Measurements from ENCODE around the gene GALM.

Gene GALM

DNA sequence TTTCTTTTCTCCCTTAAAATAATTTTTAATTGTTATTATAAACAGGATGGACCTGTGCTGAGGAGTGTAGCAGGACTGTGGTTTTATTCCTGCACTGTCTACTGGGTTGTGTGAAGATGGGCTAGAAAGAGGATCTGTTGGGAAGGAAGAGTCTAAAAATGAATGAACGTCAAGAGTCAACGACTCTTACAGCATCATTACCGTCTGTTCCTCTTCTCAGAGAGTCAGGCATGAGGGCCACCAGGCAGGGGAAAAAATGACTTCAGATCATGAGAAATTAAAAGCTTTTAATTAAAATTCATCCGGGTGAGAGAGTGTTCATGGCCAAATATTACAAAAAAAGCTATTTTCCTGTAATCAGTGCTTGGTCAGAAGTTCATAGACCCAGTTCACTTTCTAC lies 52.7 kb downstream of the GALM start:
- Histone ChIP-seq H3K27me3 (replicated peaks; ENCODE audit: control insufficient read depth, insufficient read depth, low read length, poor library complexity, severe bottlenecking) (no peaks in the 10 kb centered on the region), H3K9me3 (ENCODE audit: control insufficient read depth, low read length) (no peaks in the 10 kb centered on the region), H3K36me3 (ENCODE audit: control insufficient read depth, insufficient read depth, low read length) (peaks cover 3% of the 10 kb centered on the region), H3K4me3 (ENCODE audit: insufficient read depth, low read depth, low read length, poor library complexity, severe bottlenecking) (no peak overlapping the region), H3K4me1 (ENCODE audit: control insufficient read depth, insufficient read depth, low read length, poor library complexity, severe bottlenecking) (peaks cover 18% of the 10 kb centered on the region), H3K27ac (ENCODE audit: insufficient read depth, low read length, poor library complexity, severe bottlenecking) (no peak overlapping the region)
- no peak for DNase-seq

DNA sequence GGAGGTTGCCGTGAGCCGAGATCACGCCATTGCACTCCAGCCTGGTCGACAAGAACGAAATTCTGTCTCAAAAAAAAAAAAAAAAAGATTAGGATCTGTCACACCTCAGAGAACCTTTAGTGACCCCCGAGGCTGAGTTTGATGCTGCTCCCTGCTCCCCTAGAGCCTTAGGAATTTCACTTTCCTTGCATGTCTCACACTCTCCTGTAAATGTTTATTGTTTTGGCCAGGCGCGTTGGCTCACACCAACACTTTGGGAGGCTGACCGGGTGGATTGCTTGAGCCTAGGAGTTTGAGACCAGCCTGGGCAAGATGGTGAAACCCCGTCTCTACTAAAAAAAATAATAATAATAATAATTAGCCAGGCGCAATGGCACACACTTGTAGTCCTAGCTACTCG lies 53.8 kb downstream of the GALM start:
- Histone ChIP-seq H3K36me3 (ENCODE audit: control insufficient read depth, insufficient read depth, low read length) (peaks cover 3% of the 10 kb centered on the region), H3K27ac (ENCODE audit: insufficient read depth, low read length, poor library complexity, severe bottlenecking) (no peak overlapping the region), H3K9me3 (ENCODE audit: control insufficient read depth, low read length) (no peaks in the 10 kb centered on the region), H3K4me3 (ENCODE audit: insufficient read depth, low read depth, low read length, poor library complexity, severe bottlenecking) (no peak overlapping the region), H3K4me1 (ENCODE audit: control insufficient read depth, insufficient read depth, low read length, poor library complexity, severe bottlenecking) (peaks cover 18% of the 10 kb centered on the region), H3K27me3 (replicated peaks; ENCODE audit: control insufficient read depth, insufficient read depth, low read length, poor library complexity, severe bottlenecking) (no peaks in the 10 kb centered on the region)
- DNase-seq = no peak

DNA sequence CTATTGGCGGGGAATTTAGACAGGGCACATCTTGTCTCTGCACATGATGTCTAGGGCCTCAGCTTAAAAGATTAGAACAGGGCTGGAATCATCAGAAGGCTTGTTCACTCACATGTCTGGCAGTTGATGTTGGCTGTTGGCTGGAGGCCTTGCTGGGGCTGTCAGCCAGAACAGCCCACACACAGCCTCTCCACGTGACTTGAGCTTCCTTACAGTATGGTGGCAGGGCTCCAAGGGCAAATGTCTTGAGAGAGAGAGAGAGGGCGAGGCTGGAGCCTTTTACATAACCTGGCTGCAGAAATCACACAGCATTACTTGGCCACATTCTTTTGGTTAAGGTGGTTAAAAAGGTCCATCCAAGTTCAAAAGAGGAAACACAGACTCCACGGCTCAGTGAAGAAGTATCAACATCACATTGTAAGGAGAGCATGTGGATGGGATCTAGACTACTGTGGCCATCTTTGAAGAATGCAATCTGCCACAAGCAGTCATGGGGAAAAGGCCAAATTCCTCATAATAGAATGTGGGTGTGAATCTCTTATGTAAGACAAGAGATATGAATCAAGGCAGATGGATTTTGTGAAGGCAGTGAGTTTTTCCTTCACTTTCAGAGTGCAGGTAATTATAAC lies 54.8 kb downstream of the GALM start:
- no peak for DNase-seq
- H3K4me1 ChIP-seq (ENCODE audit: control insufficient read depth, insufficient read depth, low read length, poor library complexity, severe bottlenecking) = peaks cover 18% of the 10 kb centered on the region
- H3K27me3 ChIP-seq (replicated peaks; ENCODE audit: control insufficient read depth, insufficient read depth, low read length, poor library complexity, severe bottlenecking) = no peaks in the 10 kb centered on the region
- peaks cover 3% of the 10 kb centered on the region for H3K36me3 ChIP-seq (ENCODE audit: control insufficient read depth, insufficient read depth, low read length)
- H3K27ac ChIP-seq (ENCODE audit: insufficient read depth, low read length, poor library complexity, severe bottlenecking) = no peak overlapping the region
- no peak overlapping the region for H3K4me3 ChIP-seq (ENCODE audit: insufficient read depth, low read depth, low read length, poor library complexity, severe bottlenecking)
- H3K9me3 ChIP-seq (ENCODE audit: control insufficient read depth, low read length) = no peaks in the 10 kb centered on the region

DNA sequence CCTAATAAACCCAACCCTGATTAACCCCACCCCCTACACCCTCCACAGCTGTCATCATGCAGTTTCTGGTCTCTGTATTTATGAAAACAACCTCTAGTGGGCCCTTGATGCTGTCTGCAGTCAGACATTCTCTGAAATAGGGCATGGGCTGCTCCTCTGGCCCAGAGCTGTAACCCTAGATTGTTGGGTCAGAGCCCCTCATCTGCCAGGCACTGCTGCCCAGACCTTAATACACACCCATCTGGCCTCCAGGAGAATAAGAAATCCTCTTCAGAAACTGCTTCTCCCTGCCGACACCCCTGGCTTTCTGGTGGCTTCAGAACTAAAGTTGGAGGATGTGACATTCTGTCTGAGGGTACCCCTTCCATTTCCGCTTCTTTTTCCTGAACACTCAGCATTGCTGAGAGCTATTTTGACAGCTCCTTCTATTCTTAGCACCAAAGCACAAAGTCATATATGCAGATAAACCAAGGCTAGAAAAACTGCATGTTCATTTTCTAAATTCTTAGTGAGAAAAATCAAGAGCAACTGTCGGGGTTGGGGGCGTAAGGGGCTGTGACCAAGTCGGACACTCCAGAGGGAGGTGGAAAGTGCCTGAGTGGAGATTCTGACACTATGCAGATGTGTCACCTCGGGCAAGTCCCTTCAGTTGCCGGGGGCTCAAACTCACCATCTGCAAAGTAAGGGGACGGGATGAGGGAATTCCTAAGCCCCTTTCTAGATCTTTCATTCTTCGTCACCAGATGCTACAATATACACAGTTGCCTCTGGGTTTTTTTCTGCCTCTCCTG lies 56.6 kb downstream of the GALM start:
- DNase-seq = peak in 1 of 3 donors; percentile 31
- H3K36me3 ChIP-seq (ENCODE audit: control insufficient read depth, insufficient read depth, low read length) = peaks cover 3% of the 10 kb centered on the region
- H3K27ac ChIP-seq (ENCODE audit: insufficient read depth, low read length, poor library complexity, severe bottlenecking) = peak overlapping the region; percentile 59
- H3K9me3 ChIP-seq (ENCODE audit: control insufficient read depth, low read length) = no peaks in the 10 kb centered on the region
- H3K4me3 ChIP-seq (ENCODE audit: insufficient read depth, low read depth, low read length, poor library complexity, severe bottlenecking) = peak overlapping the region; percentile 25
- H3K4me1 ChIP-seq (ENCODE audit: control insufficient read depth, insufficient read depth, low read length, poor library complexity, severe bottlenecking) = peaks cover 18% of the 10 kb centered on the region
- no peaks in the 10 kb centered on the region for H3K27me3 ChIP-seq (replicated peaks; ENCODE audit: control insufficient read depth, insufficient read depth, low read length, poor library complexity, severe bottlenecking)

DNA sequence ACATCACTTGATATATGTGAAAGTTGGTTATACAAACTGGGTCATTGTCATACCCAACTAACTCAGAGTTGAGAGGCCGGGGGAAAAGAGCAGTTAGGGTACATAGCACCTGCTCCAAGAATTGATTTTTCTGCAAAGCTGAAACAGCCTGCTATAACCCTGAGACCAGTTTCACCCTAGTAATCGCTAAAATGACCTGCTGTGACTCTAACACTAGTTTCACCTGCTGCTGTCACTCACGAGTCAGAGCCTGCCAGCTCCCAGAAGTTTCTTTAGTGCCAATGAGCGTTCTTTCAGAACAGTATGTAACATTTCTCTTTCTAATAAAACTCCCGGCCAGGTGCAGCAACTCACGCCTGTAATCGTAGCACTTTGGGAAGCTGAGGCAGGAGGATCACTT lies 57.3 kb downstream of the GALM start:
- DNase-seq = no peak
- Histone ChIP-seq H3K4me3 (ENCODE audit: insufficient read depth, low read depth, low read length, poor library complexity, severe bottlenecking) (no peak overlapping the region), H3K4me1 (ENCODE audit: control insufficient read depth, insufficient read depth, low read length, poor library complexity, severe bottlenecking) (peaks cover 18% of the 10 kb centered on the region), H3K27me3 (replicated peaks; ENCODE audit: control insufficient read depth, insufficient read depth, low read length, poor library complexity, severe bottlenecking) (no peaks in the 10 kb centered on the region), H3K9me3 (ENCODE audit: control insufficient read depth, low read length) (no peaks in the 10 kb centered on the region), H3K27ac (ENCODE audit: insufficient read depth, low read length, poor library complexity, severe bottlenecking) (peak overlapping the region; percentile 59), H3K36me3 (ENCODE audit: control insufficient read depth, insufficient read depth, low read length) (peaks cover 3% of the 10 kb centered on the region)

DNA sequence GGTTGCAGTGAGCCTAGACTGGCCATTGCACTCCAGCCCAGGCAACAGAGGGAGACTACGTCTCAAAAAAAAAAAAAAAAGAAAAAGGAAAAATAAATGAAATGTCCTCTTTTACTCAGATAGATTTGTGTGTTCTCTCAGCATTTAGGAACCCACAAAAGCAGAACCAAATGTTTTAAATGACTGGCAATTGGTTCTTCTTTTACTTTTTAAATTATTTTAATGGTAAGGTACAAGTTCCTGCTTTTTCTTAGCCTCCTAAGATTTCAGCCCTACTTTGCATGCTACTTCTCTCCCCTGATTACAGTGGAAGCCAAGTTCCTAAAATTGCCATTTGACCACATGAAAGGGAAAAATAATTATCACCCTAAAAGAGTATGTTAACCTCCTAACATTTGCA lies 61.7 kb downstream of the GALM start:
- H3K9me3 ChIP-seq (ENCODE audit: control insufficient read depth, low read length) = no peaks in the 10 kb centered on the region
- DNase-seq = no peak

DNA sequence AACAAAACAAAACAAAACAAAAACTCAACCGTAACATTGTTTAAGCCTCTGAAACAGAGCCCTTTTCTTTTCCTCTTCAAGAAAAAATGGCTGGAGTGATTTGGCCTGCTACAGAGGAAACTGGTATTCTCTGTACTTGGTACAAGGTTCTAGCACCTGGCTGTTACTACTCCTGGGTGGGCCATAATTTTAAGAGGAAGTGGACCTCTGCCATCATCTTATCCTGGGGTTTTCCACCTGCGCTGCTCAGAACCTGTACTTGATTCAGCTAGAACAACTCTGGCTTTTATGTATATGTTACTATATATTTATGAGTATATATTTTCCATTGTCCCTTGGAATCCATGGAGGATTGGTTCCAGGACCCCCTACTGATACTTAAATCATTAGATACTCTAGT lies 62.8 kb downstream of the GALM start:
- peaks cover 35% of the 10 kb centered on the region for H3K36me3 ChIP-seq (ENCODE audit: control insufficient read depth, insufficient read depth, low read length)
- no peak overlapping the region for H3K27ac ChIP-seq (ENCODE audit: insufficient read depth, low read length, poor library complexity, severe bottlenecking)
- no peak for DNase-seq
- no peaks in the 10 kb centered on the region for H3K27me3 ChIP-seq (replicated peaks; ENCODE audit: control insufficient read depth, insufficient read depth, low read length, poor library complexity, severe bottlenecking)
- no peaks in the 10 kb centered on the region for H3K9me3 ChIP-seq (ENCODE audit: control insufficient read depth, low read length)
- no peak overlapping the region for H3K4me3 ChIP-seq (ENCODE audit: insufficient read depth, low read depth, low read length, poor library complexity, severe bottlenecking)
- H3K4me1 ChIP-seq (ENCODE audit: control insufficient read depth, insufficient read depth, low read length, poor library complexity, severe bottlenecking) = no peaks in the 10 kb centered on the region

More for the DNA sequence above, 61.7 kb downstream of the GALM start:
- no peaks in the 10 kb centered on the region for H3K27me3 ChIP-seq (replicated peaks; ENCODE audit: control insufficient read depth, insufficient read depth, low read length, poor library complexity, severe bottlenecking)
- no peak overlapping the region for H3K4me3 ChIP-seq (ENCODE audit: insufficient read depth, low read depth, low read length, poor library complexity, severe bottlenecking)
- H3K4me1 ChIP-seq (ENCODE audit: control insufficient read depth, insufficient read depth, low read length, poor library complexity, severe bottlenecking) = peaks cover 7% of the 10 kb centered on the region
- peaks cover 26% of the 10 kb centered on the region for H3K36me3 ChIP-seq (ENCODE audit: control insufficient read depth, insufficient read depth, low read length)
- H3K27ac ChIP-seq (ENCODE audit: insufficient read depth, low read length, poor library complexity, severe bottlenecking) = no peak overlapping the region

DNA sequence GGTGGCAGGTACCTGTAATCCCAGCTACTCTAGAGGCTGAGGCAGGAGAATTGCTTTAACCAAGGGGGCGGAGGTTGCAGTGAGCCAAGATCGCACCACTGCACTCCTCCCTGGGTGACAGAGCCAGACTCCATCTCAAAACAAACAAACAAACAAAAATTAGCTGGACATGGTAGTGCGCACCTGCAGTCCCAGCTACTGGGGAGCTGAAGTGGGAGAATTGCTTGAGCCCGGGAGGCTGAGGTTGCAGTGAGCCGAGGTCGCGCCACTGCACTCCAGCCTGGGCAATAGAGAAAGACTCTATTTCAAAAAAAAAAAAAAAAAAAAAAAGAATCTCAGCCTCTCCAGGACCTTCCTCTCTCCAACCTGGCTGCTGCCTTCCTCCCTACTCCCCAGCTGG lies 65.2 kb downstream of the GALM start:
- DNase-seq = no peak
- H3K27me3 ChIP-seq (replicated peaks; ENCODE audit: control insufficient read depth, insufficient read depth, low read length, poor library complexity, severe bottlenecking) = no peaks in the 10 kb centered on the region

DNA sequence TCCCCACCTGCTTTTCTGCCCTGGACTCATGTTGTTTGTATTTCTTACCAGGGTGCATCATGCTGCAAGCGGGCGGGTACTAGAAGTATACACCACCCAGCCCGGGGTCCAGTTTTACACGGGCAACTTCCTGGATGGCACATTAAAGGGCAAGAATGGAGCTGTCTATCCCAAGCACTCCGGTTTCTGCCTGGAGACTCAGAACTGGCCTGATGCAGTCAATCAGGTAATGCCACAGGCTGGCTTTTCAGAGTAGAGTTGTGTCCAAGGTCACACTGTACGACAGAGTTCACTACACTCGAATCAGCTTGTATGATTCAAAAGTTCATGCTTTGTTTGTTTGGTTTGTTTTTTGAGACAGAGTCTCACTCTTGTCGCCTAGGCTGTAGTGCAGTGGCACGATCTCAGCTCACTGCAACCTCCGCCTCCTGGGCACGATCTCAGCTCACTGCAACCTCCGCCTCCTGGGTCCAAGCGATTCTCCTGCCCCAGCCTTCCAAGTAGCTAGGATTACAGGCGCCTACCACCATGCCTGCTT lies 65.8 kb downstream of the GALM start:
- H3K27me3 ChIP-seq (replicated peaks; ENCODE audit: control insufficient read depth, insufficient read depth, low read length, poor library complexity, severe bottlenecking) = no peaks in the 10 kb centered on the region
- no peak overlapping the region for H3K27ac ChIP-seq (ENCODE audit: insufficient read depth, low read length, poor library complexity, severe bottlenecking)
- no peak overlapping the region for H3K4me3 ChIP-seq (ENCODE audit: insufficient read depth, low read depth, low read length, poor library complexity, severe bottlenecking)
- H3K4me1 ChIP-seq (ENCODE audit: control insufficient read depth, insufficient read depth, low read length, poor library complexity, severe bottlenecking) = no peaks in the 10 kb centered on the region
- no peaks in the 10 kb centered on the region for H3K9me3 ChIP-seq (ENCODE audit: control insufficient read depth, low read length)
- H3K36me3 ChIP-seq (ENCODE audit: control insufficient read depth, insufficient read depth, low read length) = peaks cover 49% of the 10 kb centered on the region
- no peak for DNase-seq

More for the DNA sequence above, 65.2 kb downstream of the GALM start:
- Histone ChIP-seq H3K4me1 (ENCODE audit: control insufficient read depth, insufficient read depth, low read length, poor library complexity, severe bottlenecking) (no peaks in the 10 kb centered on the region), H3K27ac (ENCODE audit: insufficient read depth, low read length, poor library complexity, severe bottlenecking) (no peak overlapping the region), H3K36me3 (ENCODE audit: control insufficient read depth, insufficient read depth, low read length) (peaks cover 49% of the 10 kb centered on the region), H3K4me3 (ENCODE audit: insufficient read depth, low read depth, low read length, poor library complexity, severe bottlenecking) (no peak overlapping the region), H3K9me3 (ENCODE audit: control insufficient read depth, low read length) (no peaks in the 10 kb centered on the region)

DNA sequence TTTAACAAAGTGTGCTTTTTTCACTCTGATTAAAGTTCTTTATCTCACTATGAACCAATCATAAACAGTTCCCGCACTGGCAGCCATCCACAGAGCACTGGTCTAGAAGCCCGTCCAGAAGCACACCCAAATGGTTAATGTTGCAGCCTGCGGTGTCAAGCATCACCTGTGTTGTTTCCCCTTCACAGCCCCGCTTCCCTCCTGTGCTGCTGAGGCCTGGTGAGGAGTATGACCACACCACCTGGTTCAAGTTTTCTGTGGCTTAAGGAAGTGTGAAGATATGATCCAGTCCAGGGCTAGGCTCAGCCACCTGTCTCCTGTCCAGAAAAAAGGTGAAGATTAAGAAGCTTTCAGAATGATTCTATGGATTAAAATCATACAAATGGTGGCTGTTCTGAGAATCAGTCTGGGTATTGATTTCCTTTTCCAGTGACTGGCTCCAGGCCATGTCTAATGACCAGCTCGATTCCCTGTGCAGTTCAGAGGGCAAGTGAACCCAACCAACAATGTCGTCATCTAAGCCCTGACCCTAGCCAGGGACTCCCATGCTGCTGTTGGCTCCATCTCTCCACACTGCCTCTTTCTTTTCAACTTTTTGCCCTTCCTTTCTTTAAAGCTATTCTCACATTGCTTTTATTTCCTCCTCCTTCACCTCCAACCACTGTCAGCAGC lies 67.5 kb downstream of the GALM start:
- peaks cover 55% of the 10 kb centered on the region for H3K36me3 ChIP-seq (ENCODE audit: control insufficient read depth, insufficient read depth, low read length)
- H3K9me3 ChIP-seq (ENCODE audit: control insufficient read depth, low read length) = no peaks in the 10 kb centered on the region
- no peak overlapping the region for H3K27ac ChIP-seq (ENCODE audit: insufficient read depth, low read length, poor library complexity, severe bottlenecking)
- H3K4me1 ChIP-seq (ENCODE audit: control insufficient read depth, insufficient read depth, low read length, poor library complexity, severe bottlenecking) = no peaks in the 10 kb centered on the region
- no peak overlapping the region for H3K4me3 ChIP-seq (ENCODE audit: insufficient read depth, low read depth, low read length, poor library complexity, severe bottlenecking)
- DNase-seq = no peak
- H3K27me3 ChIP-seq (replicated peaks; ENCODE audit: control insufficient read depth, insufficient read depth, low read length, poor library complexity, severe bottlenecking) = no peaks in the 10 kb centered on the region

All from effector memory CD4-positive, alpha-beta T cell (primary cell).